ENCODE data around the gene RAD52. TPM values are rescaled to one million over a fixed set of nuclear protein-coding genes. Genes with fewer than 3 reads are reported as not detected.

Gene RAD52
- total RNA-seq, 4 donors from 2014 or later = 4.9 to 15.4 (median 11.2) TPM

DNA sequence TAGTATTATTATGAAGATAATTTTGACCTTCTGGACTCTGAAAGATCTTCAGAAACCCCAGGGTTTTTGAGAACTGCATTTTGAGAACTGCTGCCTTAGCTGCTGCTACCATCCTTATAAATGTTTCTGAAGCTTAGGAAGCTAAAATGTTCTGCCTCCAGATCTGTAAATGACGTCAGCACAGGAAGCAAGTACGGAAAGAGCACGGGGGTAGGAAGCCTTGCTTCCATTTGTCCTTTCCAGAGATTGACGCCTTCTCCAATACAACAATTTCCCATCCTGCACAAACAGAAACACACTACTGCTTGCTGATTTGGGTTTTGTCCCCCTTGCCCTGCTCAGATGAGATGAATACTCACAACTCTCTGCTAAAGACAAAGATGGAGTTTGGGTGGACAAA is 17.9 kb downstream of the RAD52 start:
- TF ChIP-seq, protein P1, sequence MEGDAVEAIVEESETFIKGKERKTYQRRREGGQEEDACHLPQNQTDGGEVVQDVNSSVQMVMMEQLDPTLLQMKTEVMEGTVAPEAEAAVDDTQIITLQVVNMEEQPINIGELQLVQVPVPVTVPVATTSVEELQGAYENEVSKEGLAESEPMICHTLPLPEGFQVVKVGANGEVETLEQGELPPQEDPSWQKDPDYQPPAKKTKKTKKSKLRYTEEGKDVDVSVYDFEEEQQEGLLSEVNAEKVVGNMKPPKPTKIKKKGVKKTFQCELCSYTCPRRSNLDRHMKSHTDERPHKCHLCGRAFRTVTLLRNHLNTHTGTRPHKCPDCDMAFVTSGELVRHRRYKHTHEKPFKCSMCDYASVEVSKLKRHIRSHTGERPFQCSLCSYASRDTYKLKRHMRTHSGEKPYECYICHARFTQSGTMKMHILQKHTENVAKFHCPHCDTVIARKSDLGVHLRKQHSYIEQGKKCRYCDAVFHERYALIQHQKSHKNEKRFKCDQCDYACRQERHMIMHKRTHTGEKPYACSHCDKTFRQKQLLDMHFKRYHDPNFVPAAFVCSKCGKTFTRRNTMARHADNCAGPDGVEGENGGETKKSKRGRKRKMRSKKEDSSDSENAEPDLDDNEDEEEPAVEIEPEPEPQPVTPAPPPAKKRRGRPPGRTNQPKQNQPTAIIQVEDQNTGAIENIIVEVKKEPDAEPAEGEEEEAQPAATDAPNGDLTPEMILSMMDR (IDR thresholded peaks at IDR 0.05) = no peak
- no peak for DNase-seq (ENCODE audit: low spot score)
- no peak for ATAC-seq (ENCODE audit: low FRiP score)

DNA sequence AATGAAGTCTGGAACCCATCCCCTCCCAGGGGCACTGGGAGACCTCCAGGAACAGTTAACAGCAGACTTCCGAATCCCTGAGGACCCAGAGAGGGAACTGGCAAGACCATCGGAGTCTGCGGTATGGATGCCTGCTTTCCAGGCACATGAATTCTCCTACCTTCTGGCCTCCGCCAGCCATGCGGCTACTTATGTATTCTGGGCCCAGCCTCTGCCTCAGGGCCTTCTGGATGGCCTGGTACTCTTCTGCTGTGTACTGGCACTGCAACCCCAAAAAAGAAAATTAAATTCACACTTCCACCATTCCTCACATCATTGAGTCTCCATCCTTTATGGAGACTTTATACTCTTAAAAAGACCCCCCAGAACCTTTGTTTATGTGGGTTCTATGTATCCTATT is 18.4 kb downstream of the RAD52 start:
- TF ChIP-seq, protein P1 (IDR thresholded peaks at IDR 0.05) = no peak
- DNase-seq (ENCODE audit: low spot score) = no peak
- no peak for ATAC-seq (ENCODE audit: low FRiP score)

DNA sequence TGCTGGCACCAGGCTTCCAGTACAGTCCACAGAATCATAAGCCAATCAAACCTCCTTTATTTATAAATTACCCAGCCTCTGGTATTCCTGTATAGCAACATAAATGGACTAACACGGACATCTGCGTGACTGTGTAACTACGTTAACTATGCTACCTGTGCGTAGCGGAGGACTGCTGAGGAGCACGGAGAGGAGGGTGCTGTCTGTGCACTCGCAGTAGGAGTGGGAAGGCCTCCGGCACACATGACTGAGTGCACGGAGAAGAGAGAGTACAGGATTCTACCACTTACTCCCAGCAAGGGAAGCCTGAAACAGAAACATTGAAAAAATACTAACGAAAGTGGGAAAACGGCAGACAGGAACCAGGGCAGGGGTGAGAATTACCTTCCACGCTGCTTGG is 22.9 kb downstream of the RAD52 start:
- TF ChIP-seq, protein P1 (IDR thresholded peaks at IDR 0.05) = no peak
- no peak for ATAC-seq (ENCODE audit: low FRiP score)
- no peak for DNase-seq (ENCODE audit: low spot score)

DNA sequence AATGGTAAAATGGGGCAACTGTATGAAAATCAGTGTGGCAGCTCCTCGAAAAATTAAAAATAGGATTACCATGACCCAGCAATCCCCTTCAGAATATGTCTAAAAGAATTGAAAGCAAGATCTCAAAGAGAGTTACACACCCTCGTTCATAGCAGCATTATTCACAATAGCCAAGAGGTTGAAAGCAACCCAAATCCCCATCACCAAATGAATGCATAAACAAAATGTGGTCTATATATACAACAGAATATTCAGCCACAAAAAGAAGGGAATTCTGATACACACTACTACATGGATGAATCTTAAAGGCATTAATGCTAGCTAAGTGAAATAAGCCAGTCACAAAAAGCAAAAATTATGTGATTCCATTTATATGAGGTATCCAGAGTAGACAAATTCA is 27.2 kb downstream of the RAD52 start:
- ATAC-seq (ENCODE audit: low FRiP score) (no peak), DNase-seq (ENCODE audit: low spot score) (no peak)
- TF ChIP-seq, protein P1 (IDR thresholded peaks at IDR 0.05) = no peak

DNA sequence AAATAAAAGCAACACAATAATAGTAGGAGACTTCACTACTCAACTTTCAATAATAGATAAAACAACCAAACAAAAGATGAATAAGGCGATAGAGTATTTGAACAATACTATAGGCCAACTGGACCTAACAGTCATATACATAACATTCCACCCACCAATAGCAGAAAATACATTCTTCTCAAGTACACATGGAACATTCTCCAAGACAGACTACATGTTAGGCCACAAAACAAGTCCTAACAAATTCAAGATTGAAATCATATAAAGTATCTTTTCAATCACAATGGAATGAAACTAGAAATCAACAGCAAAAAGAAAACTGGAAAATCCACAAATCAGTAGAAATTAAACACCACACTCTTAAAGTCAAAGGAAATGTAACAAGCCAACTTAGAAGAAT is 28.8 kb downstream of the RAD52 start:
- TF ChIP-seq, protein P1 (IDR thresholded peaks at IDR 0.05) = no peak
- ATAC-seq (ENCODE audit: low FRiP score) (no peak), DNase-seq (ENCODE audit: low spot score) (no peak)

DNA sequence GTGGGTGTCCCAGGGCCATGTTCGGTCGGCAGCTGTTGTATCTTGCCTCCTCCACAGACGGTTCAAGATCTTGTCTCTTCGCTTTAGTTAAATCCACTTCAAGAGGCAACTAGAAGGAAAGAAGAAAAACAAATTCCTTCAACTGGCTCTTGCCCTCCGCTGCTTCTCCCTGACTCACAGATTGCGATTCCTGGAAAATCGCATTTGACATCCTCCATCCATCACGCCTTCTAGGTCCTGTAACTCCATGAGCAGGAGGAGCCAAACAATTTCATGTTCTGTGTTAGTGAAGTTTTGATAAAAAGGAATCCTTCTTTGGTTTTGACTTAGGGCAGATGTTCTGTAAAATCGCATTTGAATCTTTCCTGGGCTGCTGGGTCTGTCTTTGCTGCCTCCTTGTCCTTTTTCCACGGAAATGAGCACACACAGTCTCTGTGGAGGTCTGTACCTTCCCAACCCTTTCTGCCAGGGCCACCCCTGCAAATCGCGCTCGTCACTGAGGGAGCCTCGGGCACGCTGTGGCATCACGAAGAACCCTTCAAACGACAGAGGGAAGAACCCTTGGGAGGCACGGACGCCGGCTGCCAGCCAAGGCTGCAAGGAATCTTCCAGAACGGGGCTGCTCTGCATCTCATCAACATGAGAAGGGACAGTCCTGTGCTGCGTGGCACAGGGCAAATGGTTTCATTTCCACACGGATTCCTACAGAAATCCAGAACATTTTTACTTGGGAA is 32.6 kb downstream of the RAD52 start:
- ATAC-seq (ENCODE audit: low FRiP score) (no peak), DNase-seq (ENCODE audit: low spot score) (no peak)
- TF ChIP-seq, protein P1 (IDR thresholded peaks at IDR 0.05) = no peak

DNA sequence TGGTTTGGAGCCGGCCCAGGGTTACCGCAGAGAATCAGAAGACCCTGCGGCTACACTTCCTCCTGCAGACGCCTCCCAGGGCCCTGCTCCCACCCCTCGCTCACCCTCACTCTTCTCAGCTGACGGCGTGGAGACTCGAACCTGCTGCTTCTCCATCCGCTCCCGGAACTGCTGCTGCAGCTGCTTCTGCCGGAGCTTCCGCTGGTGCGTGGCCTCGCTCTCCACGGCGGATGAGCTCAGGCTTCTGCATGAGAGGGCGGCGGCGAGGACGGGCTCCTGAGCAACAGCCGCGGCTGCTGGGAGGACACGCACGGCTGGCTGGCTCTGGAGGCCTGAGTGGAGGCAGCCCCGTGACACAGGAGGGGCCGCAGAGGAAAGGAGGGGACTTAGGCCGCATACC is 33.3 kb downstream of the RAD52 start:
- TF ChIP-seq, protein P1 (IDR thresholded peaks at IDR 0.05) = no peak
- no peak for ATAC-seq (ENCODE audit: low FRiP score)
- no peak for DNase-seq (ENCODE audit: low spot score)
